ENCODE data around the gene MYO1E.

Gene MYO1E

DNA sequence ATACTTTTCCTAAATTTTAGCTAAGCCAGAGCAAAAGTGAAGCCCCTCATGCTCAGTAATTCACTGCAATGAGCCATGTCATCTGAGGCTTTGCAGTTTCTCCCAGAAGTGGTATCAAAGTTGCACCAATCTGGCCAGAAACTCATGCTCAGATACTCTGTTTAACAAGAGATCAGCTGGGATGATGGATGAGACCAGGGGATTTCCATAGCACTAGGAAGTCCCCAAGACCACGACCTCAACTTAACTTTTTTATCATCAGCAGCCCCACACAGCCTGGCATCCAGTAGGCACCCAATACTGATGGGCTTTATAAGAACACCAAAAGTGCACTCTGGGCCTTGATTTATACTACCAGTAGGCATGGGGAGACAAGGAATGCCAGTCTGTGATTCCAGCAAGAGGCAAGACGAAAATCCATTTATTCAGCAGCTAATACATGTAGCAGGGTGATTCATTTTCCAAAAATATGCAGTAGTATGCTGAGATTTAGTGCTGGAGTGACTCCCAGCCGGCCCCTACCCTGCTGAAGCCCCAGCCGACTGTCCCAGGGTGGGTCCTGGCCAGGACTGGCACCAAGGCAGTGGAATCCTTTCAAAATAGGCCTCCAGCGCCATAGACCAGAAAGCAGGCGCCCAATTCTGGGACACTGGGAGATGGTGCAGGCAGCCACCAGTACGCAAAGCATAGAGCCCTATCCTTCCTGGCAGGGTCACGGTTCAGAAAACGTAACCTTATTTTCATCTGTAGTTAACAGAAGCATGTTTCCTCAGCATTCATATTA, 166.6 kb downstream of the MYO1E start:
- TF ChIP-seq POU2F2 (IDR thresholded peaks at IDR 0.05; ENCODE audit: low read depth, low read length) (no peak), POLR2A (IDR thresholded peaks at IDR 0.05; ENCODE audit: low read depth, low read length) (no peak), POLR2AphosphoS5 (IDR thresholded peaks at IDR 0.05; ENCODE audit: low read depth, low read length) (no peak), TAF1 (IDR thresholded peaks at IDR 0.05; ENCODE audit: low read depth, low read length) (no peak), SPI1 (IDR thresholded peaks at IDR 0.05; ENCODE audit: low read depth, low read length) (no peak), PAX5 (IDR thresholded peaks at IDR 0.05; ENCODE audit: insufficient read depth, low read length, severe bottlenecking) (no peak)
- DNase-seq (ENCODE audit: insufficient read length, low spot score) (no peak), FAIRE-seq (no peak)

DNA sequence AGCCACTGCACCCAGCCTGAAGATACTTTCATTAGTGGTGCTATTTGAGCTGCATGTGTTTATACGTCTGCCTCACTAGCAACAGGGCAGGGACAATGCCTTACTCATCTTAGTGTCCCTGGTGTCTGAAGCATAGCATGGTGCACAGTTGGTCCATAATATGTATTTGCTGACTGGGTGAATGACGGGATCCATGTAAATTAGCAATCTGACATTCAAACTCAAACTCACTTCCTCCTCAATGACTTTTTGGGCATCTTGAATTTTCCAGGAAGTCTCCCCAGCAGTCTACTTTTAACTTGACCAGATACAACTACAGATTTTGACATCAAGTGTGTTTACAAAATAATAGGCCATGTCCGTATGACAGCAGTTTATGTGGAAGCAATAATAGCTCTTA, 169.0 kb downstream of the MYO1E start:
- FAIRE-seq (no peak), DNase-seq (ENCODE audit: insufficient read length, low spot score) (no peak)
- TF ChIP-seq POLR2AphosphoS5 (IDR thresholded peaks at IDR 0.05; ENCODE audit: low read depth, low read length), result no peak
- TF ChIP-seq PAX5 (IDR thresholded peaks at IDR 0.05; ENCODE audit: insufficient read depth, low read length, severe bottlenecking), result no peak
- no peak for TF ChIP-seq POU2F2 (IDR thresholded peaks at IDR 0.05; ENCODE audit: low read depth, low read length)
- TF ChIP-seq POLR2A (IDR thresholded peaks at IDR 0.05; ENCODE audit: low read depth, low read length), result no peak
- no peak for TF ChIP-seq SPI1 (IDR thresholded peaks at IDR 0.05; ENCODE audit: low read depth, low read length)
- TF ChIP-seq TAF1 (IDR thresholded peaks at IDR 0.05; ENCODE audit: low read depth, low read length), result no peak

DNA sequence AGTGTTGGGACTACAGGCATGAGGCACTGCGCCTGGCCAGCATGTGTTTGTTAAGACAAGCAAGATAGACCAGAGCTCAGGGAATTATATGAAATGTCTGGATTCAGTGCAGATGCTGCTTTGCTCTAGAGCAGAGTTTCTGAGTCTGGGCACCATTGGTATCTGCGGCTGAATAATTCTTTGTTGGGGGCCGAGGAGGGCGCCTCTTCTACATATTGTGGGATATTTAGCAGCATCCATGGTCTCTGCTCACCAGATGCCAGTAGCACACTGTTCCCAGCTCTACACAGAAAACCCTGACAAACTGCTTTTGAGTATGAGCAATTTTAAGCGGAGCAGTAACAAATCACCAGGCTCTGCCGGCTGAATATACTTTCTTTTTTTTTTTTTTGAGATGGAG, 169.7 kb downstream of the MYO1E start:
- FAIRE-seq (no peak), DNase-seq (ENCODE audit: insufficient read length, low spot score) (no peak)
- TF ChIP-seq POLR2AphosphoS5 (IDR thresholded peaks at IDR 0.05; ENCODE audit: low read depth, low read length) (no peak), PAX5 (IDR thresholded peaks at IDR 0.05; ENCODE audit: insufficient read depth, low read length, severe bottlenecking) (no peak), TAF1 (IDR thresholded peaks at IDR 0.05; ENCODE audit: low read depth, low read length) (no peak), POU2F2 (IDR thresholded peaks at IDR 0.05; ENCODE audit: low read depth, low read length) (no peak), SPI1 (IDR thresholded peaks at IDR 0.05; ENCODE audit: low read depth, low read length) (no peak), POLR2A (IDR thresholded peaks at IDR 0.05; ENCODE audit: low read depth, low read length) (no peak)

DNA sequence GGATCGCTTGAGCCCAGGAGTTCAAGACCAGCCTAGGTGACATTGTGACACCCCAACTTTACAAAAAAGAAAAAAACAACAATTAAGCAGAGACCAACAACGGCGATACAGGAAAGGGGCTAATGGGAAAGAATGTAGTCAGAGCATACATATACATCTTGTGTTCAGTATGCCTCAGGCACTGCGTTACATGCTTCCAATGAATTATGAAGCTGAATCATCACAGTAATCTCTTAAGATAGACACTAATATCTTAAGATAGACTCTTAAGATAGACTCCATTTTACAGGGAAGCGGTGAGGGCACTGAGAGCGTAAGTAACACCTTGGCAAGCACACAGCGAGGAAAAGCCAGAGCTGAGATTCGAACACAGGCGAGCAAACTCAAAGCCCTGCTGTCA, 172.1 kb downstream of the MYO1E start:
- TF ChIP-seq POU2F2 (IDR thresholded peaks at IDR 0.05; ENCODE audit: low read depth, low read length), result no peak
- DNase-seq (ENCODE audit: insufficient read length, low spot score) (no peak), FAIRE-seq (no peak)

DNA sequence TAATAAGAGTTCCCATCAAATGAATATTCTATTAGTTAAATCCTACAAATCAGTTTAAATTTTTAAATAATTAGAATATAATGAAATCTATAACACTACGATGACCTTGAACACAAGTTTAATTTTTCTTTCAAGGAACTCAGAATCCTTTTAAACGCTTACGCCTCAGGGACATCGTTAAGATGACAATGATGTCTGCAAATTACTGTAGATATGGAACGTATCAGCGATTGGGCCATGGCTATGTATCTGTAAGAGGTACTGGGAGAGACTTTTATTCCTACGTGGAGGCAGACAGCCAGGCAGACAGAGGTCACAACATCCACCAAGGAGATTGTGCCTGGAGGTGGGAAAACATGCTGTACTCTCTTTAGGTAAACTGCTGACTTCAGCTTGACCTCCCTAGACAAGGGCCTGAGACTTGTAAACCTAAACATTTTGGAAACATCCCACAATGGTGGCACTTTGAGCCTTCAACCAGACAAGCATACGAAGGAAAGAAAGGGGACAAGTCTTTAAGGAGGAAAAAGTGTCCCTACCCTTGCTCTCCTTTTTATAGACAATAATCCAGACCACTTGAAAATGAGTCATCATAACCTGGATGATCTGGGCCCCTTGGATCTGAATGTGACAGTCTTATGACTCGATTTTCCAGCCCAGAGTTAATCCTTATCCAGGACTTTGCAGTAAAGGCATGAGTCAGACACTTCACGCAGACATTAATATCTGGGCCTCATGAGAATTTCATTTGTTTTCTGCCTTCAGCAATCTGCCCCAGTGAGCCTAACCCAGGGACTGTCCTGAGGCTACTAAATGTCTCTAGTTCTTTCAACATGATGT, 172.8 kb downstream of the MYO1E start:
- no peak for TF ChIP-seq POU2F2 (IDR thresholded peaks at IDR 0.05; ENCODE audit: low read depth, low read length)
- TF ChIP-seq PAX5 (IDR thresholded peaks at IDR 0.05; ENCODE audit: insufficient read depth, low read length, severe bottlenecking), result no peak
- TF ChIP-seq TAF1 (IDR thresholded peaks at IDR 0.05; ENCODE audit: low read depth, low read length), result no peak
- TF ChIP-seq POLR2AphosphoS5 (IDR thresholded peaks at IDR 0.05; ENCODE audit: low read depth, low read length), result no peak
- TF ChIP-seq POLR2A (IDR thresholded peaks at IDR 0.05; ENCODE audit: low read depth, low read length), result no peak
- TF ChIP-seq SPI1 (IDR thresholded peaks at IDR 0.05; ENCODE audit: low read depth, low read length), result no peak
- DNase-seq (ENCODE audit: insufficient read length, low spot score) (no peak), FAIRE-seq (no peak)

DNA sequence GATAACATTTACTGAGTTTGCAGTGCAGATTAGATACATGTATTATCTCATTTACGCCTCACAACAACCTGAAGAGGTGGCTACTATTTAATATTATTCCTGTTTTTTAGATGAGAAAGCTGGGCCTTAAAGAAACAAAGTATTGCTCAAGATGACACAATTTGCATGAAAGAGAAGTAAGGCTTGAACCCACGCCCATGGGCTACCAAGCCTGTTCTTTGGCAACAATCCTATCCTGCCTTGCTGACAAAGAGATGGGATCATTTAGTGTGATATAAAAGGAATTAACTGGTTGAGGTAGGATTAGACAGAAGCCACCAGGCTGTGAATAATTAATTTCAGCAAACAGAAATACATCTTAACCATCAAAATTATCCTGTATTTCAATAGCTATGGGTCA, 175.2 kb downstream of the MYO1E start:
- no peak for DNase-seq (ENCODE audit: insufficient read length, low spot score)
- TF ChIP-seq POLR2AphosphoS5 (IDR thresholded peaks at IDR 0.05; ENCODE audit: low read depth, low read length) (no peak), PAX5 (IDR thresholded peaks at IDR 0.05; ENCODE audit: insufficient read depth, low read length, severe bottlenecking) (no peak), TAF1 (IDR thresholded peaks at IDR 0.05; ENCODE audit: low read depth, low read length) (no peak), POLR2A (IDR thresholded peaks at IDR 0.05; ENCODE audit: low read depth, low read length) (no peak), SPI1 (IDR thresholded peaks at IDR 0.05; ENCODE audit: low read depth, low read length) (no peak), POU2F2 (IDR thresholded peaks at IDR 0.05; ENCODE audit: low read depth, low read length) (no peak)
- FAIRE-seq, result no peak

DNA sequence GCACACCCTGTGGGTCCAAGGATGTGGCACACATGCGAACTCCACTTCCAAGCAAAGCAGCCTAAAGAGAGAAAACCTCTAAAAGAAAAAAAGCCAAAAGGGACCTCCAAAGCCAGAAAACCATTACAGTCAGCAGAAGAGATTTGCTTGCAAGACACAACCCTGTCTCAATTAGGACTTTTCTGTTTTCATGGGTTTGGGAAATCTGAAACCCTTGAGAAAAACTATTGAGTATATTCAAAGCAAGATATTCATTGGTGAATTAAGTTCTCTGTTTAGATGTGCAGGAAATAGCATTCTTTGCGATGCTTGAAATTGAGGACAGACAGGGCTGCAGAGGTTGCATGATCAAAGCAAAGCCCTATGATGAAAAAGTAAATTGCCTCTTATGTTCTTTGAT, 176.3 kb downstream of the MYO1E start:
- DNase-seq (ENCODE audit: insufficient read length, low spot score) (no peak), FAIRE-seq (no peak)
- TF ChIP-seq PAX5 (IDR thresholded peaks at IDR 0.05; ENCODE audit: insufficient read depth, low read length, severe bottlenecking) (no peak), POLR2AphosphoS5 (IDR thresholded peaks at IDR 0.05; ENCODE audit: low read depth, low read length) (no peak), POLR2A (IDR thresholded peaks at IDR 0.05; ENCODE audit: low read depth, low read length) (no peak), SPI1 (IDR thresholded peaks at IDR 0.05; ENCODE audit: low read depth, low read length) (no peak), POU2F2 (IDR thresholded peaks at IDR 0.05; ENCODE audit: low read depth, low read length) (no peak), TAF1 (IDR thresholded peaks at IDR 0.05; ENCODE audit: low read depth, low read length) (no peak)

DNA sequence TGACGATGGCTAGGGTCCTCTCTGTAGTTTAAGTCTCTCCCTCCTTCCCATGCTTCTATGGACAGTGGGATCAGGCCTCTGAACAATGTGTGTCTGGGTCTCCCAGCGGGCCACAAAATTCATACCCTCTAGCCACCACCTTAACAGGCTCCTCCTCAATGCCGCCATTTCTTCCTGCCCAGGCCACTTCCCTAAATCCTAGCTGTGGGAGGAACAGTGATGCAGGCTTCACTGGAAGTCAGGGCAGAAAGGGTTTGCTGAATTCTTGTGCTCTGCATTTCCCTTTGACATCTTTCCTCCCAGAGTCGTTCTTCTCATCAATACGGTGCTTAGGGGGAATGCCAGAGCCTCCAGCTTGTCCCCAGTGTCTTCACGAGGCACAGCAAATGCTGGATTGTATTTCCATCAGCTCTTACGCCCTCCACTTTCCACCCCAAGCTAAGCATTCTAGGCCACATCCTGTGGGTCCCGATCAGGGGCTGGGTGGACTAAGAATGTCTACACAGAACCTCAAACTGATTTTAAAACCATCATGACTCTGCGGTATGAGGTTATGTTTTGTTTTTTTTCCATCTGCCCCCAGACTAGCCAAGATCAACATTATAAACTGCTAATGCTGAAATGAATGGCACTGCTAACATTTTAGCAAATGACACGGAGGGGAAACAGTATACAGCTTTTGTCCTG, 177.9 kb downstream of the MYO1E start:
- no peak for TF ChIP-seq TAF1 (IDR thresholded peaks at IDR 0.05; ENCODE audit: low read depth, low read length)
- TF ChIP-seq PAX5 (IDR thresholded peaks at IDR 0.05; ENCODE audit: insufficient read depth, low read length, severe bottlenecking), result no peak
- TF ChIP-seq POLR2AphosphoS5 (IDR thresholded peaks at IDR 0.05; ENCODE audit: low read depth, low read length), result no peak
- TF ChIP-seq POLR2A (IDR thresholded peaks at IDR 0.05; ENCODE audit: low read depth, low read length), result no peak
- TF ChIP-seq POU2F2 (IDR thresholded peaks at IDR 0.05; ENCODE audit: low read depth, low read length), result no peak
- TF ChIP-seq SPI1 (IDR thresholded peaks at IDR 0.05; ENCODE audit: low read depth, low read length), result no peak
- FAIRE-seq, result no peak
- no peak for DNase-seq (ENCODE audit: insufficient read length, low spot score)

DNA sequence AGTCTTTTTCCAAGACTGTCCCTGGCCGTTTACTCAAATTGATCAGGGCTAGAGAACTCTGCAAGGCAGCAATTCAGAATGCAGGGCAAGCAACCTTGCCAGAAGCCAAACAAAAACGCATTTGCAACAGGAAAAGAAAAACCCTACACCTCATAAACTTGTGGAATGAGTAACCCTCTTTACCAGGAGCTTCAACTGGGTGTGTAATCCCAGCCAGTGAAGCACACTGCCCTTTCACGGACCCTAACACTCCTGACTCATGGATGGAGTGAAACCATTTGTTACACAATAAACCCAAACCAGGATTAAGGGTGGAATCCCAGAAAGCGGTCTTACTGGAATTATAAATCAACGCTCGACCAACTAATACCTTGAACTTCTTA, 180.8 kb downstream of the MYO1E start:
- FAIRE-seq (no peak), DNase-seq (ENCODE audit: insufficient read length, low spot score) (no peak)
- TF ChIP-seq TAF1 (IDR thresholded peaks at IDR 0.05; ENCODE audit: low read depth, low read length), result no peak
- no peak for TF ChIP-seq POLR2A (IDR thresholded peaks at IDR 0.05; ENCODE audit: low read depth, low read length)
- TF ChIP-seq POU2F2 (IDR thresholded peaks at IDR 0.05; ENCODE audit: low read depth, low read length), result no peak
- TF ChIP-seq PAX5 (IDR thresholded peaks at IDR 0.05; ENCODE audit: insufficient read depth, low read length, severe bottlenecking), result no peak
- no peak for TF ChIP-seq SPI1 (IDR thresholded peaks at IDR 0.05; ENCODE audit: low read depth, low read length)
- no peak for TF ChIP-seq POLR2AphosphoS5 (IDR thresholded peaks at IDR 0.05; ENCODE audit: low read depth, low read length)
